NCI-H2029 (cell line): ENCODE data around the gene SPATA6L.

Experiments used
- DNase-seq: peaks from one replicate; lab custom pipeline; 2025; lab: John Stamatoyannopoulos, UW

Gene SPATA6L

DNA sequence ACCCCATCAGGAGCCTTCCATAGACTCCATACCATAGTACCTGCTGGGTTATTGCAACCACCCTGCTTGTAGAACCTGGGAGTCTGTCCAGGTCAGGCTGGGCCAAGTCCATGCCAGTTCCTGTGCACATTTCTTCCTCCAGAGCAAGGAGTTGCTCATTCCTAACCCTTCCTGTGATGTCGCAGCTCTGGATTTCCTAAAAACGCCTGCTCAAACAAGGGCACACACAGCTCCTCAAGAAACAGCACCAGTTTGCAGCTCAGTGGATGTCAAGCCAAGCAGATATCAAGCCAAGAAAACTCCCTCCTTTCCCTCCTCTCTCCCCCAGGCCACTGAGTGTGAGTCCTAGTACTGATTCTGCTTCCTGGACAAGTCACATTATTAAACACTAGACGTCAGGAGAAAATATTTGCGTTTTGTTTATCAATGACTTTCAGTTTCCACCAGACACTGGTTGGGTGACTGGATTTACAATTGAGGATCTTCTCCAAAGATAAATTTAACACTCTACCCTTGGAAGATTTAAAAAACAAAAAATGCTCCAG, 116.5 kb downstream of the SPATA6L start:
- no peak for DNase-seq

DNA sequence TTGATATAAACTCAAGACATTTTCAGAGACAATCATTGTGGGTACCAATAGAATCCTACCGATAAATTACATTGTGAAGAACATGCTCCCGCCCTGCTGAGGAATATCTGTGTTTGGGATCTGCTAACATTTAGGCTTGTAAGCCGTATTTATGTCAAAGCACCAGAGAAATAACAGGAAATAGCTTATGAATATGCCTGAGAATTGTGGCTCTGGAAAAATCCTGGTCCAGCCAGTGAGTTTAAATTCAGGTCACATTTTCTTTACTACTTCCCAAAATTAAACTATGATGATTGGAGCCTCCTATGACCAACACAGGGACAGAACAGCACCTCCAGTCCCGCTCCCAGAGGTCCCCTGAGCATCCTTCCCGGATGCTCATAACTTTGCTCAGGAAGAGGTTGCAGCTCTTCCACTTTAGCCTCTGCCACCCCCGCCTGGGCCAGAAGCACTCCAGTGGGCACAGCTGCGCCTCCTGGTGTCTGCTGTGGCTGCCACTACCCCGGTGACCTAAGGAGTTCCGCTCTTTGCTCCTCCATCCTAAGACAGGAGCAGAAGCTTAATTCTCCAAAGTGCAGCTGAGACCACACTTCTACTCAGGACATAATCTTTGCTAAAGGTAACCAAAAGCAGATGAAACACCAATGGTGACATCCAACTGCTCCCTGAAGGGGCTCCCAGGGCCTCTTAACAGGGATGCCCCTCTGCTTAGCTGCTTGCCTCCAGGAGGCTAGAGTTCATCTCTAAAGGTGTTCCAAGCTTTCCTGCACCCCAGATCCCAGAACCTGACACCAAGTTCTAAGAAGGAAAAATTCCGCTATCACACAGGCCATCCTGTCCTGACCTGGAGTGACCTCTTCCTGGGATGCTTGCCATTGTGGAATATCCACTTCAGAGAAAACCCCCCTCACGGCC, 117.2 kb downstream of the SPATA6L start:
- no peak for DNase-seq
